ENCODE data around the gene FAM120B.

Gene FAM120B

DNA sequence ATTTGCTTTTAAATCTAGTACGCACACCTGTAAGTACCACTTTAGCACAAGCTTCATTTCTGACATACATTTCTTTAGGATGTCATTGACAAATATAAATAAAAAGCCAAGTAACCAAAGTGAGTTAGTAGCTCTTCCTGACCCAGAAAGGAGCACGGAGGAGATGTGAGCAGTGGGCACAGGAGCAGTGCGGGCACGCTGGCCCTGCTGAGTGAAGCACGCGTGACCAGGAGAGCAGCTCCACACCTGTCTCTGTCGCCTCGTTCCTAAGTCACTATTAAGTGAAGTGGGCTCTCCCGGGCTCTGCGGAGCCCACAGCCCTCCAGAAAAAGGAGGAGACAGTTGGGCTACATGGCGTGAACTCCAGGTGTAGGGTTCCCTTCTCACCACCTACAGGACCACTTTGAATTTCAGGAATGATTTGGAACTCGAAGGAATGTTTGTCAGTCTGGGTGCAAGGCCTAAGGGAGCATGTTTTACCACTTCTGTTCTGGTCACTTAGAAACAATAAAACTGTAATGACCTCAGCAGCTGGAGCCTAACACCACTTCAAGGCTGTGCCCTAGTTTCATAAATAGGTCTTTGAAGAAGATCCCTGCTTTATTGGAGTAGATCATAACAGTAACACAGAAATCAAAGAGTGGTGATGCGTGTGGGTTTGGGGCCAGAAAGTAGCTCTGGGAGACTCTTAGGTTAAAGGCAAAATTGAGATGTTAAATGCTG is 95.9 kb downstream of the FAM120B start:
- TF ChIP-seq, protein P1, sequence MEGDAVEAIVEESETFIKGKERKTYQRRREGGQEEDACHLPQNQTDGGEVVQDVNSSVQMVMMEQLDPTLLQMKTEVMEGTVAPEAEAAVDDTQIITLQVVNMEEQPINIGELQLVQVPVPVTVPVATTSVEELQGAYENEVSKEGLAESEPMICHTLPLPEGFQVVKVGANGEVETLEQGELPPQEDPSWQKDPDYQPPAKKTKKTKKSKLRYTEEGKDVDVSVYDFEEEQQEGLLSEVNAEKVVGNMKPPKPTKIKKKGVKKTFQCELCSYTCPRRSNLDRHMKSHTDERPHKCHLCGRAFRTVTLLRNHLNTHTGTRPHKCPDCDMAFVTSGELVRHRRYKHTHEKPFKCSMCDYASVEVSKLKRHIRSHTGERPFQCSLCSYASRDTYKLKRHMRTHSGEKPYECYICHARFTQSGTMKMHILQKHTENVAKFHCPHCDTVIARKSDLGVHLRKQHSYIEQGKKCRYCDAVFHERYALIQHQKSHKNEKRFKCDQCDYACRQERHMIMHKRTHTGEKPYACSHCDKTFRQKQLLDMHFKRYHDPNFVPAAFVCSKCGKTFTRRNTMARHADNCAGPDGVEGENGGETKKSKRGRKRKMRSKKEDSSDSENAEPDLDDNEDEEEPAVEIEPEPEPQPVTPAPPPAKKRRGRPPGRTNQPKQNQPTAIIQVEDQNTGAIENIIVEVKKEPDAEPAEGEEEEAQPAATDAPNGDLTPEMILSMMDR (IDR thresholded peaks at IDR 0.05; ENCODE audit: insufficient read depth, low read depth, low read length, missing control alignments), result no peak

DNA sequence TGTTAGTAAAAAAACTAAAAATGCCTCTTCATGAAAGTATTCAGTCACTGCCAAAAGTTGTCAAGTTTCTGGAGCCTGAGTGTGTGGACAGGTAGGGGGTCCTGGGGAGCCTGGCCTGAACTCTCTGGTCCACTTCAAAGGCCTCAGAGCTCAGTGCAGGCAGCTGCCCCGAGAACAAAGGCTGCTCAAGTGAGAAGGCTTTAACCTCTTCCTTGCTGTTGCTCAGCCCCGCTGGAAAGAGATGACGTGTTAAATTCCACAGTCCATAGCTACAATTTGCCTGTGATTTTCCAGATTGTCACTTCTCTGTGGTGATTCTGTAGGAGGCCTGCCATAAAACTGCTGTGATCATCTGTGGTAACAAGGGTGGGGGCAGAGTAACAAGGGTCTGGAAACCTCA is 96.9 kb downstream of the FAM120B start:
- H3K4me3 ChIP-seq (ENCODE audit: low read depth, low read length), result no peak overlapping the region
- no peak for DNase-seq (ENCODE audit: low read depth)
- TF ChIP-seq, protein P1 (IDR thresholded peaks at IDR 0.05; ENCODE audit: insufficient read depth, low read depth, low read length, missing control alignments), result no peak

More for the DNA sequence above, 95.9 kb downstream of the FAM120B start:
- no peak for DNase-seq (ENCODE audit: low read depth)
- no peak overlapping the region for H3K4me3 ChIP-seq (ENCODE audit: low read depth, low read length)

DNA sequence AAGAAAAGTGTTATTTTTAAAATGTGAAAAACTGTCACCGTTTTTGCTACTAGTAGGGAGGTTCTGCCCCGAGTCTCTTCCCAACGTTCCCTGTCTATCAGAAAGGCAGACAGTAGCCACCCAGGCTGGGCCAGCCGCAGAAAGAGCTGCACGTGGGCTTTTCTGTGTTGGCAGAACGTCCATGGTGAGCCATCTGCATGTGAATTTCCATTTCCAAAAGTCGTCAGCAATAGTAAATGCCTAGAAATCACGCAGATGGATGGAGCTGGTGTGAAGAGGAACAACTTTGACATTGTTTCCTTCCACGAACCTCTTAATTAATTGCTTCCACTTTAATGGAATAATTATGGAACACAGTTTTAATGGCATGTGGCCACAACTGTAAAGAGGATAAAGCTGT is 97.5 kb downstream of the FAM120B start:
- H3K4me3 ChIP-seq (ENCODE audit: low read depth, low read length), result no peak overlapping the region
- no peak for DNase-seq (ENCODE audit: low read depth)
- TF ChIP-seq, protein P1 (IDR thresholded peaks at IDR 0.05; ENCODE audit: insufficient read depth, low read depth, low read length, missing control alignments), result no peak

DNA sequence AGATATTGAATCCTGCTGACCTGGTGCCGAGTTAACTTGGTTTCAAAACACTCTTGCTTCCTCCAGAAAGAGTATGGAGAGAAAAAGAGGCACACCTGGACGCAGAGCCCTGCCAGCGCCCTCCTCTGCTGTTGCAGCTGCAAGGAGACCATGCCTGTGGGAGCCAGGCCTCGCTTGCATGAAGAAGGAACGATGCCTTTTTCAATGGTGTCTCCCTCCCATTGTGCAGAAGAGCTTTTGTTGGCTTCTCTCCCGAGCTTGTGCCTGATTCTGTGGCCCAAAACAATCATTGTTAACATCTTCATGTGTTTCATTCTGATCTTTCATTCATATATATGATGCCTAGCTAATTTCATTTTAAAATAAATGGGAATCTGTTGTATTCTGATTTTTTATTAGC is 98.1 kb downstream of the FAM120B start:
- no peak for DNase-seq (ENCODE audit: low read depth)
- no peak overlapping the region for H3K4me3 ChIP-seq (ENCODE audit: low read depth, low read length)
- TF ChIP-seq, protein P1 (IDR thresholded peaks at IDR 0.05; ENCODE audit: insufficient read depth, low read depth, low read length, missing control alignments), result no peak

DNA sequence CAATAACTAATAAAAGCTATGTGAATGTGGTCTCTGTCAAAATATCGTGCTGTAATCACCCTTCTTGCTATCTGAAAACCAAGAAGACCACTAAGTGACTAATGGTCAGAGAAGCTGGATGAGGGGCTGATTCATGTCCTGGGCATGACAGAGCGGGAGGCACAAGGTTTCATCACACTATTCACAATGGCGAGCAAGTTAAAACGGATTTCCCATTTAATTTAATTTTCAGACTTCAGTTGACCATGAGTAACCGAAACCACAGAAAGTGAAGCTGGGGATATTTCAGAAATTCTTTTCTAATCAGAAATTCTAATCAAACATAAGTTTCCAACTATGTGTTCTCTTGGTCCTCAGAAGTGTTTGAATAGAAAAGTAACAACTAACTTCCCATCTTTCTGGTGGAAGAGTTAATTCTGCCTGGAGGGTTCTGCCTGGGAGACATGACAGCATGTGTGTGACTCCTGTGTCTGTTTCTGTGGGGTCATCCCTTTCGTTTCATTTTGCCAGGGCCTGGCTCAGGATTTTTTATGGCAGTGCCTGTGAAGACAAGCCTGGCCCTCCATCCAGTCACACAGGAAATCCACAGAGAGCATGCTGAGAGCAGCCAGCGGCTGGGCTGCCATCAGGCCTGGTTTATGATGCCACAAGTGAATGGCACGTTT is 98.9 kb downstream of the FAM120B start:
- no peak for DNase-seq (ENCODE audit: low read depth)
- TF ChIP-seq, protein P1 (IDR thresholded peaks at IDR 0.05; ENCODE audit: insufficient read depth, low read depth, low read length, missing control alignments), result no peak
- H3K4me3 ChIP-seq (ENCODE audit: low read depth, low read length), result no peak overlapping the region

DNA sequence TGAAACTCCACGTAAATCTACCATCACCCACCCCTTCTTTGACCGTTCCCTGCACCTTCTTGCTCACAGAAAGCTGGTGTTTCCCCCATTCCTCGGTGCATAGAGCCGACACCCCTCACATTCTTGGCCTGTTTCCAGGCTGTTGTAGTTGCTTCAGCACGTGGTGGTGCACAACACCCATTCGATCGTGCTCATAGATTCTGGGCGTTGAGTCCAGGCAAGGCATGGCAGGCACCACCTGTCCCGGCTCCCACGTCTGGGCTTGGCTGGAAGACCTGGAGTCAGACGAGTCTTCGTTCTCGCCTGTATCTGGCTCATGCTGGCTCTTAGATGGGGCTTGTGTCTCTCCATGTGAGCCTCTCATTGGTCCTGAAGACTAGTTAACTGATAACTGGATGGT is 100.6 kb downstream of the FAM120B start:
- DNase-seq (ENCODE audit: low read depth), result no peak
- TF ChIP-seq, protein P1 (IDR thresholded peaks at IDR 0.05; ENCODE audit: insufficient read depth, low read depth, low read length, missing control alignments), result no peak
- H3K4me3 ChIP-seq (ENCODE audit: low read depth, low read length), result no peak overlapping the region
